Loucy (cell line): ENCODE data around the gene DIABLO.

Experiments used
- H2AFZ ChIP-seq: fragments of 200-600 bp; sonication (generic); 2 replicates; pipeline ENCODE4 v1.6.0; 2016; ENCODE audit warnings: antibody characterized with exemption, mild to moderate bottlenecking, low read length, moderate library complexity
- H3F3A ChIP-seq: fragments of 200-600 bp; 2 replicates; pipeline ENCODE4 v1.6.0; 2016; ENCODE audit warnings: antibody characterized with exemption, low read depth, mild to moderate bottlenecking
- H3K27me3 ChIP-seq: fragments of 200-600 bp; sonication (generic); 2 replicates; pipeline ENCODE4 v1.6.1; 2014; ENCODE audit warnings: low read length, mild to moderate bottlenecking; ENCODE audit not compliant: insufficient read depth, poor library complexity, severe bottlenecking
- H3K36me3 ChIP-seq: fragments of 200-600 bp; sonication (generic); 2 replicates; pipeline ENCODE4 v1.6.1; 2016; ENCODE audit warnings: low read length; ENCODE audit not compliant: insufficient read depth
- H3K4me1 ChIP-seq: fragments of 200-600 bp; sonication (generic); 2 replicates; pipeline ENCODE4 v1.5.1; 2014; ENCODE audit warnings: low read length, mild to moderate bottlenecking; ENCODE audit not compliant: insufficient read depth, poor library complexity, severe bottlenecking
- H3K4me2 ChIP-seq: fragments of 200-600 bp; sonication (generic); 2 replicates; pipeline ENCODE4 v1.6.0; 2014; ENCODE audit warnings: antibody characterized with exemption, low read length, low read depth, mild to moderate bottlenecking; ENCODE audit not compliant: poor library complexity, severe bottlenecking
- H3K4me3 ChIP-seq: fragments of 200-600 bp; sonication (generic); 2 replicates; pipeline ENCODE4 v1.5.1; 2014; ENCODE audit warnings: low read length, mild to moderate bottlenecking, mixed read lengths; ENCODE audit not compliant: poor library complexity, severe bottlenecking
- H3K79me2 ChIP-seq: fragments of 200-600 bp; sonication (generic); 2 replicates; pipeline ENCODE4 v1.6.1; 2014; ENCODE audit warnings: low read length; ENCODE audit not compliant: insufficient read depth
- H3K9ac ChIP-seq: fragments of 200-600 bp; sonication (generic); 2 replicates; pipeline ENCODE4 v1.6.0; 2014; ENCODE audit warnings: mild to moderate bottlenecking, low read depth, low read length, moderate library complexity; ENCODE audit not compliant: poor library complexity, severe bottlenecking
- H3K9me2 ChIP-seq: fragments of 200-600 bp; sonication (generic); replicated peaks from 2 replicates; pipeline ENCODE4 v1.6.1; 2016; ENCODE audit warnings: low read depth, low read length, mixed read lengths
- H3K9me3 ChIP-seq: fragments of 200-600 bp; sonication (generic); 2 replicates; pipeline ENCODE4 v1.6.1; 2014; ENCODE audit warnings: mild to moderate bottlenecking, antibody characterized with exemption, low read length, low read depth; ENCODE audit not compliant: insufficient read depth
- H4K20me1 ChIP-seq: fragments of 200-600 bp; sonication (generic); 2 replicates; pipeline ENCODE4 v1.6.0; 2014; ENCODE audit warnings: antibody characterized with exemption, low read length, mild to moderate bottlenecking; ENCODE audit not compliant: insufficient read depth, poor library complexity, severe bottlenecking
- EZH2phosphoT487 ChIP-seq: fragments of 200-600 bp; IDR thresholded peaks from 2 replicates; pipeline ENCODE4 v1.6.1; 2018; ENCODE audit warnings: antibody characterized with exemption, mild to moderate bottlenecking, moderate library complexity, borderline replicate concordance
- TF ChIP-seq, protein P1 (sequence below): fragments of 200-600 bp; sonication (generic); conservative IDR thresholded peaks from 2 replicates; pipeline ENCODE4 v1.5.1; 2014; ENCODE audit warnings: mild to moderate bottlenecking, antibody characterized with exemption, low read length

The DIABLO gene

GRCh38 chr12:122172262-122172939 lies 53.5 kb downstream of the DIABLO start:
- H3K79me2 ChIP-seq: no peaks in the 10 kb centered on the region
- no peaks in the 10 kb centered on the region for H3K36me3 ChIP-seq
- no peak overlapping the region for H2AFZ ChIP-seq
- no peaks in the 10 kb centered on the region for H3K4me1 ChIP-seq
- no peaks in the 10 kb centered on the region for H4K20me1 ChIP-seq
- no peaks in the 10 kb centered on the region for H3K9me3 ChIP-seq
- H3K9me2 ChIP-seq: no peaks in the 10 kb centered on the region
- no peak for TF ChIP-seq EZH2phosphoT487
- TF ChIP-seq, protein P1, sequence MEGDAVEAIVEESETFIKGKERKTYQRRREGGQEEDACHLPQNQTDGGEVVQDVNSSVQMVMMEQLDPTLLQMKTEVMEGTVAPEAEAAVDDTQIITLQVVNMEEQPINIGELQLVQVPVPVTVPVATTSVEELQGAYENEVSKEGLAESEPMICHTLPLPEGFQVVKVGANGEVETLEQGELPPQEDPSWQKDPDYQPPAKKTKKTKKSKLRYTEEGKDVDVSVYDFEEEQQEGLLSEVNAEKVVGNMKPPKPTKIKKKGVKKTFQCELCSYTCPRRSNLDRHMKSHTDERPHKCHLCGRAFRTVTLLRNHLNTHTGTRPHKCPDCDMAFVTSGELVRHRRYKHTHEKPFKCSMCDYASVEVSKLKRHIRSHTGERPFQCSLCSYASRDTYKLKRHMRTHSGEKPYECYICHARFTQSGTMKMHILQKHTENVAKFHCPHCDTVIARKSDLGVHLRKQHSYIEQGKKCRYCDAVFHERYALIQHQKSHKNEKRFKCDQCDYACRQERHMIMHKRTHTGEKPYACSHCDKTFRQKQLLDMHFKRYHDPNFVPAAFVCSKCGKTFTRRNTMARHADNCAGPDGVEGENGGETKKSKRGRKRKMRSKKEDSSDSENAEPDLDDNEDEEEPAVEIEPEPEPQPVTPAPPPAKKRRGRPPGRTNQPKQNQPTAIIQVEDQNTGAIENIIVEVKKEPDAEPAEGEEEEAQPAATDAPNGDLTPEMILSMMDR: no peak
- H3F3A ChIP-seq: no peaks in the 10 kb centered on the region
- H3K4me3 ChIP-seq: no peak overlapping the region
- no peaks in the 10 kb centered on the region for H3K27me3 ChIP-seq
- H3K9ac ChIP-seq: no peak overlapping the region
- H3K4me2 ChIP-seq: no peak overlapping the region

- Histone ChIP-seq H3K4me1 (no peaks in the 10 kb centered on the region), H3K9me2 (no peaks in the 10 kb centered on the region), H2AFZ (no peak overlapping the region), H3K36me3 (no peaks in the 10 kb centered on the region), H3K9ac (no peak overlapping the region), H3F3A (no peaks in the 10 kb centered on the region), H3K79me2 (no peaks in the 10 kb centered on the region), H3K4me3 (no peak overlapping the region), H3K27me3 (no peaks in the 10 kb centered on the region), H3K4me2 (no peak overlapping the region), H4K20me1 (no peaks in the 10 kb centered on the region), H3K9me3 (no peaks in the 10 kb centered on the region)
- no peak for TF ChIP-seq EZH2phosphoT487
Measured at GRCh38 chr12:122171399-122171798, 54.5 kb downstream of the DIABLO start.

DNA sequence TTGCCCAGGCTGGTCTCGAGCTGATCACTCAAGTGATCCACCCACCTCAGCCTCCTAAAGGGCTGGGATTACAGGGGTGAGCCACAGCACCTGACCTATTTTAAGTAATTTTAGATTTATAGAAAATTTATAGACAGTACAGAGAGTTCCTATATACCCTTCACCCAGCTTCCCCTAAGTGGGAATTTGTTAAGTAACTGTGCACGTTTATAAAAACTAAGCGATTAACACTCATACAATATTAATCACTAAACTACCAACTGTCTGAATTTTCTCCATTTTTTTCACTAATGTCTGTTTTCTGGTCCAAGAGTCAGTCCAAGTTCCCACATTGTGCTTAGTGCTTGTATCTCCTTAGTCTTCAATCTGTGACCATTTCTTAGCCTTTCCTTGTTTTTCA lies 57.4 kb downstream of the DIABLO start:
- H3F3A ChIP-seq: no peaks in the 10 kb centered on the region
- no peak overlapping the region for H2AFZ ChIP-seq
- H3K36me3 ChIP-seq: no peaks in the 10 kb centered on the region
- no peaks in the 10 kb centered on the region for H3K4me1 ChIP-seq
- H3K9me2 ChIP-seq: no peaks in the 10 kb centered on the region
- H3K27me3 ChIP-seq: no peaks in the 10 kb centered on the region
- no peak overlapping the region for H3K4me3 ChIP-seq
- no peaks in the 10 kb centered on the region for H4K20me1 ChIP-seq
- H3K9me3 ChIP-seq: no peaks in the 10 kb centered on the region
- H3K79me2 ChIP-seq: no peaks in the 10 kb centered on the region
- TF ChIP-seq EZH2phosphoT487: no peak
- TF ChIP-seq, protein P1: no peak
- H3K9ac ChIP-seq: no peak overlapping the region
- H3K4me2 ChIP-seq: no peak overlapping the region

- Histone ChIP-seq H3K9ac (no peak overlapping the region), H3K9me2 (no peaks in the 10 kb centered on the region), H3K4me1 (no peaks in the 10 kb centered on the region), H3K4me2 (no peak overlapping the region), H2AFZ (no peak overlapping the region), H3K79me2 (no peaks in the 10 kb centered on the region), H3K9me3 (no peaks in the 10 kb centered on the region), H3K4me3 (no peak overlapping the region), H3K27me3 (no peaks in the 10 kb centered on the region), H4K20me1 (no peaks in the 10 kb centered on the region), H3K36me3 (no peaks in the 10 kb centered on the region), H3F3A (no peaks in the 10 kb centered on the region)
- TF ChIP-seq, protein P1: no peak
- no peak for TF ChIP-seq EZH2phosphoT487
Measured at GRCh38 chr12:122167356-122167925, 58.4 kb downstream of the DIABLO start.
